ENCODE results near the gene GMDS. TPM values are rescaled to one million over a fixed set of nuclear protein-coding genes. Genes with fewer than 3 reads are reported as not detected.

Gene GMDS
- total and polyA plus RNA-seq, 7 donors = 2.8 to 6.6 (median 4.7) TPM

DNA sequence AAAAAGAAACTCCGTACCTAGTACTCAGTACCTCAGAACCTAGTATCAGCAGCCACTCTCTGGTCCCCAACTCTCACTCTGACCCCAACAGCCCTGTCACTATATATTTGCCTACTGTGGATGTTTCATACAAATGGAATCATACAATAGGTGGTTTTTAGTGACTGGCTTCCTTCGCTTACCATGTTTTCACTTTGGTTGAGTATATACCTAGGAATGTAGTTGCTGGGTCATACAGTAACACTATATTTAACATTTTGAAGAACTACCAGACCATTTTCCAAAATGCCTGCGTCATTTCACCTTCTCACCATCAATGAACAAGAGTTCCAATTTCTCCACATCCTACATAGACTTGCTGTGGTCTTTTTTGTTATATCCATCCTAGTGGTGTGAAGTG lies 283.2 kb downstream of the GMDS start:
- Histone ChIP-seq H3K4me1 (no peaks in the 10 kb centered on the region), H3K4me3 (no peak overlapping the region), H3K27ac (no peak overlapping the region), H3K27me3 (ENCODE audit: insufficient read depth in 3 of 3, low read length in 2 of 3) (no peaks in the 10 kb centered on the region), H3K9me3 (no peaks in the 10 kb centered on the region), H3K36me3 (ENCODE audit: insufficient read depth in 1 of 2, low read depth in 1 of 2) (no peaks in the 10 kb centered on the region)
- no peak for DNase-seq
- no peak for TF ChIP-seq CTCF (IDR thresholded peaks at IDR 0.05)
- no peak for ATAC-seq
- WGBS, 3 donors = 99 to 100% (median 100%) methylated on average over 3 of the region's 3 CpGs
- intact Hi-C loops (cut with DNase I) = no loop called here

DNA sequence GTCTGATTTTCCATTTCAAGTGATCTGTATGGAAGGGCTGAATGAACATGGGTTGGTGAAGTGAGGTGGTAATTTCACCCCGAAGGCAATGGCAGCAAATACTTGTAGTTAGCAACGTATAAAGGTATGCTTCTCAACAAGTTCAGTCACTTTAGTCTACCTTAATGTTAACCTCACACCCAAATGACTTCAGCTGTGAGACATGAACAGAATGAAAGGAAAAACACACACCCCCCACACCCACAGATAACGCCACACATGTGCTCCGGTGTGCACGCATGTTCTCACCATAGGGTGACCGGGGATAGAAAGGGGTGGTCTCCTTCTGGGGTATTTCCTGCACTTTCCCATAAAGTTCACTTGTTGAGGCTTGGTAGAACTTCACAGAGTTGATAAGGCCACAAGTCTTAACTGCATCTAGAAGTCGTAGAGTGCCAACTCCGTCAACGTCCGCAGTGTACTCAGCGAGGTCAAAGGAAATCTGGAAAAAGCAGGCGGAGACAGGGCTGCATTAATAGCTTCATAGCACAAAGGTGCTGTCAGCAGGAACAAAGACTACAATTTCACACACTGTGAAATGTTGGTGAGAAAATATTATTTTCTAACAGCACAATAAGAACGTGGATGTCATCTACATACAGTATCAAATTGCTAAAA lies 284.8 kb downstream of the GMDS start:
- H3K27ac ChIP-seq = no peak overlapping the region
- no peak overlapping the region for H3K4me3 ChIP-seq
- no peak for ATAC-seq
- H3K4me1 ChIP-seq = no peaks in the 10 kb centered on the region
- no peak for TF ChIP-seq CTCF (IDR thresholded peaks at IDR 0.05)
- DNase-seq = no peak
- no peaks in the 10 kb centered on the region for H3K9me3 ChIP-seq
- H3K36me3 ChIP-seq (ENCODE audit: insufficient read depth in 1 of 2, low read depth in 1 of 2) = no peaks in the 10 kb centered on the region
- WGBS, 3 donors = 82 to 86% (median 86%) methylated on average over 13 of the region's 13 CpGs
- H3K27me3 ChIP-seq (ENCODE audit: insufficient read depth in 3 of 3, low read length in 2 of 3) = no peaks in the 10 kb centered on the region
- intact Hi-C loops (cut with DNase I) = no loop called here

GRCh38 chr6:1958257-1958656 lies 287.1 kb downstream of the GMDS start:
- intact Hi-C loops (cut with DNase I) = no loop called here
- no peaks in the 10 kb centered on the region for H3K4me1 ChIP-seq
- no peak for ATAC-seq
- H3K36me3 ChIP-seq (ENCODE audit: insufficient read depth in 1 of 2, low read depth in 1 of 2) = no peaks in the 10 kb centered on the region
- H3K27ac ChIP-seq = no peak overlapping the region
- no peak for TF ChIP-seq CTCF (IDR thresholded peaks at IDR 0.05)
- WGBS, 3 donors = 70 to 79% (median 78%) methylated on average over 4 of the region's 4 CpGs
- no peak for DNase-seq
- no peak overlapping the region for H3K4me3 ChIP-seq
- H3K27me3 ChIP-seq (ENCODE audit: insufficient read depth in 3 of 3, low read length in 2 of 3) = no peaks in the 10 kb centered on the region
- H3K9me3 ChIP-seq = no peaks in the 10 kb centered on the region

DNA sequence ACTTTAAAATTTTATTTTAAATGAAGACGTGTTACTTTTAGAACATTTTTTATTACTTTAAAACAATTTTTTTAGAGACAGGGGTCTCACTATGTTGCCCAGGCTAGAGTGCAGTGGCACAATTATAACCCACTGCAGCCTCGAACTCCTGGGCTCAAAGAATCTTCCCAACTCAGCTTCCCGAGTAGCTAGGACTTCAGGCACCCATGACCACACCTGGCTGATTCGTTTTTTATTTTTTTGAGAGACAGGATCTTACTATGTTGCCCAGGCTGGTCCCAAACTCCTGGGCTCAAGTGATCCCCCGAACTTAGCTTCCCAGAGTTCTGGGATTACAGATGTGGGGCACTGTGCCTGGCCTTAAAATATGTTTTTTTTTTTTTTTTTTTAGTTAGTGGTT lies 287.7 kb downstream of the GMDS start:
- ATAC-seq (no peak), DNase-seq (no peak)
- Histone ChIP-seq H3K36me3 (ENCODE audit: insufficient read depth in 1 of 2, low read depth in 1 of 2) (no peaks in the 10 kb centered on the region), H3K4me1 (no peaks in the 10 kb centered on the region), H3K4me3 (no peak overlapping the region), H3K27ac (no peak overlapping the region), H3K27me3 (ENCODE audit: insufficient read depth in 3 of 3, low read length in 2 of 3) (no peaks in the 10 kb centered on the region), H3K9me3 (no peaks in the 10 kb centered on the region)
- TF ChIP-seq CTCF (IDR thresholded peaks at IDR 0.05) = no peak
- intact Hi-C loops (cut with DNase I) = no loop called here
- 71 to 89% (median 75%) methylated on average over 5 of the region's 5 CpGs for WGBS, 3 donors

Measured in psoas muscle (tissue), 8 donors.